ENCODE data around the gene F2R.
"Not testable (repeated sequence)": the region's sequence is repeated elsewhere in the genome, so short reads cannot be mapped to it uniquely, and the experiment has no call there.

The F2R gene

DNA sequence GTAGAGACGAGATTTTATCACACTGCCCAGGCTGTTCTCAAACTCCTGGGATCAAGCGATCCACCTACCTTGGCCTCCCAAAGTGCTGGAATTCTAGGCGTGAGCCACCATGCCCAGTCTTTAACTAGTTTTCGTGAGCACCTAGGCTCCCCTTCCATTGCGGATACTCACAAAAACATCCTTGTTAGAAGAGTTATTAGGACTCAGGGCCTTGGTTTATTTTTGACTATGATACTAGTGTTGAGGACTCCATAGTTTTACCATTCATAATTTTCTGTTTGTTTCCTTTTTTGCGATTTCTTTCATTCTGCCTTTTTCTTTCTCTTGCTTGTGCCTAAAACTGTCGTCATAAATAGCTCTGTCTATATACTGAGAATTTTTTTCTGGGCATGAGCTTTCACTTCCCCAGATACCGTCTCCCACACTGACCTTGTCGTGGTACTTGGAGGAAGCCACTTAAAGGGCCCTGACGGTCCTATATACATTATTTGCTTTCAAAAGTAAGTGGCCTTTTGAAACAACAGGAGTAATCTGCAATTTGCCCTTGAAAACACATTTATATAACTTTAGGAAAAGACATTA lies 5.2 kb downstream of the F2R start:
- no peak for DNase-seq

- no peak for DNase-seq
Observed at GRCh38 chr5:76723266-76723665, 7.3 kb downstream of the F2R start.

DNA sequence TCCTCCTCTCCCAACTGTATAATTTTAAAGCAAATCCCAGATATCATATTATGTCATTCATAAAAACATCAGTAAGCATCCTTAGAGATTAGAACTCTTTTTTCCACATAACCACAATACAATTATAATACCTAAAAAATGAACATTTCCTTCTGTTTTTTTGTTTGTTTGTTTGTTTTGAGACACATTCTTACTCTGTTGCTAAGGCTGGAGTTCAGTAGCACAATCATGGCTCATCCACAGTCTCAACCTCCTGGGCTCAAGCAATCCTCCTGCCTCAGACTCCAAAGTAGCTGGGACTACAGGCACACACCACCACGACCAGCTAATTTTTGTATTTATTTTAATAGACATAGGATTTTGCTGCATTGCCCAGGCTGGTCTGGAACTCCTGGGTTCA lies 8.0 kb downstream of the F2R start:
- DNase-seq: no peak

GRCh38 chr5:76724871-76725270 lies 8.9 kb downstream of the F2R start:
- no peak for DNase-seq

- no peak for DNase-seq
Observed at GRCh38 chr5:76728965-76729364, 13.0 kb downstream of the F2R start.

DNA sequence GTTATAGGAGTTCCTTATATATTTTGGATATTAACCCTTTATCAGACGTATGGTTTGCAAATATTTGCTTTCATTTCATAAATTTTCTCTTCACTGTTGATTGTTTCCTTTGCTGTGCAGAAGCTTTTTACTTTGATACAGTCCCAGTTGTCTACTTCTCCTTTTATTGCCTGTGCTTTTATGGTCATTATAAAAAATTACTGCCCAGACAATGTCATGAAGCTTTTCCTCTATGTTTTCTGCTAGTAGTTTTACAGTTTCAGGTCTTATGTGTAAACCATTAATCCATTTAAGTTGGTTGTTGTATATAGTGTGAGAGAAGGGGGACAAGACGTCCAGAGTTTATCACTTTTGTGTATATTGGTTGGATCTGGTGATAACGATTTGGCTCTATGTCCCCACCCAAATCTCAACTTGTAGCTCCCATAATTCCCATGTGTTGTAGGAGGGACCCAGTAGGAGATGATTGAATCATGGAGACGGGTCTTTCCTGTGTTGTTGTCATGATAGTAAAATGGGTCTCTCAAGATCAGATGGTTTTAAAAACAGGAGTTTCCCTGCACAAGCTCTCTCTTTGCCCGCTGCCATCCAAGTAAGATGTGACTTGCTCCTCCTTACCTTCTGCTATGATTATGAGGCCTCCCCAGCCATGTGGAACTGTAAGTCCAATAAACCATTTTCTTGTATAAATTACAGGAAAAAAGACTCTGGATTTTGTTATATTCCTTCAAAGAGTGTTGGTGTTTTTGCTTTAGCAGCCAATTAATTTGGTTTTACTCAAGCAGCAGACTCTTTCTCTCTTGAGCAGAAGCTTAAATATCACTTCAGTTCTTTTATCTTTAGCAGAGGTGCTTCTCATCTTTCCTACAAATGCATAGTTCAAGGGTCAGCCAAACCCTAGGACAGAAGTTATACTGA lies 13.7 kb downstream of the F2R start:
- no peak for DNase-seq

DNA sequence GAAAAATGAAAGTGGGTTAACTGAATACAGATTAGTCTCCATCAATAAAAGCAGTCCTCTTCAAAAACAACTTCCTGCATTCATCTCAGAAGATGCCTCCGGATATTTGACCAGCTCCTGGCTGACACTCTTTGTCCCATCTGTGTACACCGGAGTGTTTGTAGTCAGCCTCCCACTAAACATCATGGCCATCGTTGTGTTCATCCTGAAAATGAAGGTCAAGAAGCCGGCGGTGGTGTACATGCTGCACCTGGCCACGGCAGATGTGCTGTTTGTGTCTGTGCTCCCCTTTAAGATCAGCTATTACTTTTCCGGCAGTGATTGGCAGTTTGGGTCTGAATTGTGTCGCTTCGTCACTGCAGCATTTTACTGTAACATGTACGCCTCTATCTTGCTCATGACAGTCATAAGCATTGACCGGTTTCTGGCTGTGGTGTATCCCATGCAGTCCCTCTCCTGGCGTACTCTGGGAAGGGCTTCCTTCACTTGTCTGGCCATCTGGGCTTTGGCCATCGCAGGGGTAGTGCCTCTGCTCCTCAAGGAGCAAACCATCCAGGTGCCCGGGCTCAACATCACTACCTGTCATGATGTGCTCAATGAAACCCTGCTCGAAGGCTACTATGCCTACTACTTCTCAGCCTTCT lies 16.6 kb downstream of the F2R start:
- no peak for DNase-seq

DNA sequence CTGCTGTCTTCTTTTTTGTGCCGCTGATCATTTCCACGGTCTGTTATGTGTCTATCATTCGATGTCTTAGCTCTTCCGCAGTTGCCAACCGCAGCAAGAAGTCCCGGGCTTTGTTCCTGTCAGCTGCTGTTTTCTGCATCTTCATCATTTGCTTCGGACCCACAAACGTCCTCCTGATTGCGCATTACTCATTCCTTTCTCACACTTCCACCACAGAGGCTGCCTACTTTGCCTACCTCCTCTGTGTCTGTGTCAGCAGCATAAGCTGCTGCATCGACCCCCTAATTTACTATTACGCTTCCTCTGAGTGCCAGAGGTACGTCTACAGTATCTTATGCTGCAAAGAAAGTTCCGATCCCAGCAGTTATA lies 17.1 kb downstream of the F2R start:
- DNase-seq: no peak

DNA sequence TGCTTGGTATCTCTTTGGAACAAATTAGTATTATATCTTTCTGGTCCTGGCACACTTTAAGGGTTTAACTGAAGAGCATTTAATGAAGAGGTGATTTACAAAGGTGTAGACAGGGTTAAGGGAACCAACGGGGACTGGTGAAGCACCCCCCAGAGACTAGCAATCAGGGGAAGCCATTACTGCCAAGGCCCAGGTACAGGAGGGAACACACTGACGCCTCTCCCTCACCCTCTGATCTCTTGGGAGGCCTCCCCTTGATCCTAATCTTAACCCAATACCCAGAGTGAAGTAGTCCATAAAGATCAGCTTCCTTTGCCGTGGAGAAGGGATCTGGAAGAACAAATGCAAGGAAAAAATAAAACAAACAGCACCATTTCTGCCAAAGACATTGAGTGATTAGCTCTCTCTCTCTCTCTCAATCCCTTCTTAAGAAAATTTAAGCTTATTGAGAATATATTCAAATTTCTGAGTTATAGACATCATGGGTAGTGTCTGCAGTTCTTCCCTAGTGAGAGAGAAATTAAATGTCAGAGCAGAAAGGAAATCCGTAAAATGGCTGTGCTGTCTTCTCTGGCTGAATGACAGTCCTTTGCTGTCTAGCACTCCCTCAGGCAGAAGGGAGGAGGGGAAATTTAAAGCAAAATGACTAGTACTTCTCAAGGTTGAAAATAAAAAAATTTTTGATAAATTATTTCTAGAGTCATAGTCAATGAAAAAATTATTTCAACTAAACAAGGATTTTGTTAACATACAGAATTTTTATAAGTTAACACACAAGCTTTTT lies 20.0 kb downstream of the F2R start:
- DNase-seq: no peak

- DNase-seq: no peak
Observed at GRCh38 chr5:76736679-76737556, 21.0 kb downstream of the F2R start.

DNA sequence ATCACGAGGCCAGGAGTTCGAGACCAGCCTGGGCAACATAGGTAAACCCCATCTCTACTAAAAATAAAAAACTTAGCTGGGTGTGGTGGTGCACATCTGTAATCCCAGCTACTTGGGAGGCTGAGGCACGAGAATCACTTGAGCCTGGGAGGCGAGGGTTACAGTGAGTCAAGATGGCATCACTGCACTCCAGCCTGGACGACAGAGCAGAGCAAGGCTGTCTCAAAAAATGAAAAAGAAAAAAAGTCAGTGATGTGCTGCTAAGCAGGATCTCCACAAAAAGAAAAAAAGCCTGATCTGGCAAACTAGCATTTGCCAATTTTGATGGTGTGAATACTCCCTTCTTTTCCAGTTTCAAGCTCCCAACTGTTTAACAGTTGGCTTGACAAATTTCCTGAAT lies 21.9 kb downstream of the F2R start:
- no peak for DNase-seq

GRCh38 chr5:76741506-76741905 lies 25.6 kb downstream of the F2R start:
- not testable (repeated sequence) for DNase-seq

GRCh38 chr5:76742583-76742982 lies 26.7 kb downstream of the F2R start:
- no peak for DNase-seq

DNA sequence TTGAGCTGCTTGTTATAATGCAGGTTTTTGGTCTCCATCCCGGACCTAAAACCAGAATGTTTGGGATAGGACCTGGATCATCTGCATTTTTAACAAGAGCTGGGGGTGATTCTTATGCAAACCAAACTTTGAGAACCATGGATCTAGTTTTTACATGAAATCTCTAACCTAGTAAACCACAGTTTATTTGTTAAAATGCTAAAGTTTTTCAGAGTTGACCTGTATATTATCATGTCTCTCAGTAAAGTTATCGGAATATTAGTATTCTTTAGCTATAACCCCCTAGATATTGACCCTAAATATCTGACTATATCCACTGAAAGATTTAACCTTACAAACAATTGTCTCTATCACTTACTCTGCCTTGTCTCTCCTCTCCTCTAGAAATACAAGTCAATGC lies 28.7 kb downstream of the F2R start:
- DNase-seq: no peak

DNA sequence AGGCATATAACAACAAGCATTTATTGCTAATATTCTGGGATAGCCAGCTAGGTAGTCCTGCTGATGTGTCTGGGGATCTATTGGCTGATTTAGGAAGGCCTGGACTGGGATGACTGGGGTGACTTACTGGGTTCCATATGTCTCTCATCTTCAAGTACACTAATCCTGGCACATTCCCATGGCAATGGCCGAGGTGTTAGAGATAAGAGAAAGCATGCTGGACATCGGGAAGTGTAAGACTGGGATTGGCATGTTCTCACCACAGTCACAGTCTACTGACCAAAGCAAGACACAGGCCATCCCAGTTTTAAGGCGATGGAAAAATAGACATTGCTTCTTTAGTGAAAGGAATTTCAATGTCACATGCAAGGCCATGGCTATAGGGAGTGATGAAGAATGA lies 29.7 kb downstream of the F2R start:
- DNase-seq: no peak

- DNase-seq: no peak
Observed at GRCh38 chr5:76746677-76747076, 30.8 kb downstream of the F2R start.

- DNase-seq: no peak
Observed at GRCh38 chr5:76747706-76748105, 31.8 kb downstream of the F2R start.

DNA sequence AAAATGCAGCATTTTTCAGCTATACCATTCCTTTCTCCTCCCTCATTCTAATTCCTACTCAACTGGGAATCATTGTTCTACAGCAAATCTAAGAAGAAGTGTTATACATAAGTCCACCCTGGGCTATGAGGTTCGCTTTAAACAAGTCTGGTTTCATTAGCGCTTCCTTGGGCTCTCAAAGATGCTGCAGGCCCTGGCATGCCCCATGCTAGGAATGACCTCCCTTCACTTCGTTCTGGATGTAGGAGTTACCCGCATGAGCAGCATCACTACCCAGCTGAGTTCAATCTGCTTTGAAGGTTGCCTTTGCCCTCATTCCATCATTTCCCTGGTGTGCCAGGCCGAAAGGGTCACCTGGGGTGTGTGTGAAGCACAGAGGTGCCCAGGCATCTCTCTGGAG lies 35.4 kb downstream of the F2R start:
- no peak for DNase-seq

DNA sequence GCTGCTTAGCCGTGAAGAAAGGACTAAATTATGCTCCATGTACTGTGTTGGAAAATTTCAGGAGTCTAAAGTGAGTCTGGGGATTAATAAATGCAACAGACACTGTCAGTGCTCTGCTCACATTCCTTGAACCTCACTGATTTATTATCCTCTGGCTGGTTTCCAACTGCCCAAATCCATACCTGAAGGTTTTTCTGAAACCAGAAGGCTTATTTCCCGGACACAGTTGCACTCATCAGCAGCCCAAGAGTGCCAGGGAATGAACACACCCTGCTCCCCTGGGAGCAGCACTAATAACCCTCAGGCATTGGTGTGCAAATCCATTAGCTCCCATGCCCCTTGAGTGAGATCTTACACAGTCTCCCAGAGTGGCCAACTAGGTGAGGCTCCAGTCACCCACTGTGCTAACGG lies 38.7 kb downstream of the F2R start:
- DNase-seq: no peak

GRCh38 chr5:76755779-76756637 lies 40.1 kb downstream of the F2R start:
- DNase-seq: no peak

- DNase-seq: no peak
Observed at GRCh38 chr5:76757049-76757448, 41.1 kb downstream of the F2R start.

Data from activated CD4-positive, alpha-beta T cell treated with anti-CD3 and anti-CD28 coated beads for 48 hours (primary cell).